Vagina (tissue), 2 donors: ENCODE measurements around the gene CCDC117. TPM values are rescaled to one million over a fixed set of nuclear protein-coding genes. Genes with fewer than 3 reads are reported as not detected.
"Not testable (repeated sequence)": the region's sequence is repeated elsewhere in the genome, so short reads cannot be mapped to it uniquely, and the experiment has no call there.

Source experiments
- DNase-seq, 2 donors: peaks; one replicate each; pipeline ENCODE4 v3.0.0-alpha.2; 2017; ENCODE audit errors: extremely low spot score in 2 of 2
- H3K27ac ChIP-seq: fragments of 200-600 bp; sonication (generic); one replicate; pipeline ENCODE4 v1.5.1; 2019
- H3K27me3 ChIP-seq: fragments of 200-600 bp; sonication (generic); one replicate; pipeline ENCODE4 v1.5.1; 2019
- H3K36me3 ChIP-seq, 2 donors: fragments of 200-600 bp; sonication (generic); one replicate each; pipeline ENCODE4 v1.5.1; 2017 to 2019
- H3K4me1 ChIP-seq: fragments of 200-600 bp; sonication (generic); one replicate; pipeline ENCODE4 v1.5.1; 2019
- H3K4me3 ChIP-seq, 2 donors: fragments of 200-600 bp; sonication (generic); 1 replicate in 1 of 2; 2 replicates in 1 of 2; pipeline ENCODE4 v1.5.1; 2016 to 2019
- H3K9me3 ChIP-seq: fragments of 200-600 bp; sonication (generic); one replicate; pipeline ENCODE4 v1.5.1; 2019
- POLR2A ChIP-seq, 2 donors: fragments of 450-650 bp; IDR thresholded peaks; one replicate each; pipeline ENCODE4 v1.6.1; 2017; ENCODE audit warnings: antibody characterized with exemption in 2 of 2, mild to moderate bottlenecking in 2 of 2, moderate library complexity in 2 of 2
- POLR2AphosphoS5 ChIP-seq, 2 donors: sonication (generic); formaldehyde crosslinking; IDR thresholded peaks; one replicate each; pipeline ENCODE4 v1.9.0; 2017; ENCODE audit warnings: antibody characterized with exemption in 2 of 2, mild to moderate bottlenecking in 2 of 2, low read depth in 1 of 2; ENCODE audit not compliant: insufficient read depth in 1 of 2
- intact Hi-C: fragments of 100-400 bp; cut with DNase I; formaldehyde crosslinking; loops from one replicate; pipeline ENCODE4 v1.15.1; 2023
- total RNA-seq: library from RNA; depleted of rRNA; stranded (reverse); fragments of >200 nt; gene quantifications from one replicate; pipeline ENCODE4 v1.2.3, GENCODE V29; 2016
- TF ChIP-seq, protein P1 (sequence below), 3 experiments: fragments of 450-650 bp in 2 of 3; fragments of 200-600 bp in 1 of 3; sonication (generic) in 1 of 3; IDR thresholded peaks; one replicate each; pipeline ENCODE4 v1.5.1; 2017 to 2019; ENCODE audit warnings: antibody characterized with exemption in 3 of 3, mild to moderate bottlenecking in 2 of 3, moderate library complexity in 2 of 3

CCDC117 gene
- total RNA-seq, 1 donor from 2014 or later: 14.2 TPM

DNA sequence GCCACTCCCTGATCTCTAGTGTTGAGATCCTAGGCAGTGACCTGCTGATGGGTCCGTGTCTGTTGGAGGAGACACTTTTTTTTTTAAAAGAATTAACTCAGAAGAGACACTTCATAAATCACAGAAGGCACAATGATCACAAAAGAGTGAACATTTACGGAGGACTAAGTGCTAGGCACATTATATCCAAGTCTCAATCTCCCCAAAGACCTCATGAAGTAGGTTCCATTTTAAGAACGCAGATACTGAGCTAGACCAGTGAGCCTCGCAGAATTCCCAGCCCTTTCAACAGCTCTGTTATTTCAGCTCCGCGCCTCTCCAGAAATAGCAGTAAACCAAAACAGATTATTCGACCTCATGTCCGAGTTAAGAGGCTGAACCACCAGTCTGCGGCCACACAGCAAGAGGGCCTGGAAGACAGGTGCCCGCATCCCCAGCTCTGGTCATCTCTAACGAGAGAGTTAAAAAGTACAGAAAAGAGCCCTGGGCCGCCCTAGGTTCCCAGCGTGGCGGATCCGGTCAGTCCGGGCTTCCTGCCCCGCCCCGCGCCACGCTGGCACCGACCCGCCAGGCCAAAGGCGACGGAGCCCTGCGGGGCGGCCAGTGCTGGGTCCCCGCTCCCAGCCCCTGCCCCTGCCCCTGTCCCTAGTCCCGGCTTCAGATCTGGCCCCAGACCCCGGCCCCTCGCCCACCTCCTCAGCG, 27.3 kb downstream of the CCDC117 start:
- H3K9me3 ChIP-seq: no peaks in the 10 kb centered on the region
- H3K36me3 ChIP-seq: peaks cover 3 to 33% of the 10 kb centered on the region in 2 donors
- no peak for DNase-seq
- intact Hi-C loops: no loop called here
- H3K4me3 ChIP-seq: peak overlapping the region; percentile 96 to 99
- H3K27ac ChIP-seq: peak overlapping the region; percentile 100
- TF ChIP-seq POLR2A (IDR thresholded peaks at IDR 0.05) (no peak), POLR2AphosphoS5 (IDR thresholded peaks at IDR 0.05; ENCODE audit: insufficient read depth in 1 of 2, low read depth in 1 of 2) (no peak)
- TF ChIP-seq, protein P1, sequence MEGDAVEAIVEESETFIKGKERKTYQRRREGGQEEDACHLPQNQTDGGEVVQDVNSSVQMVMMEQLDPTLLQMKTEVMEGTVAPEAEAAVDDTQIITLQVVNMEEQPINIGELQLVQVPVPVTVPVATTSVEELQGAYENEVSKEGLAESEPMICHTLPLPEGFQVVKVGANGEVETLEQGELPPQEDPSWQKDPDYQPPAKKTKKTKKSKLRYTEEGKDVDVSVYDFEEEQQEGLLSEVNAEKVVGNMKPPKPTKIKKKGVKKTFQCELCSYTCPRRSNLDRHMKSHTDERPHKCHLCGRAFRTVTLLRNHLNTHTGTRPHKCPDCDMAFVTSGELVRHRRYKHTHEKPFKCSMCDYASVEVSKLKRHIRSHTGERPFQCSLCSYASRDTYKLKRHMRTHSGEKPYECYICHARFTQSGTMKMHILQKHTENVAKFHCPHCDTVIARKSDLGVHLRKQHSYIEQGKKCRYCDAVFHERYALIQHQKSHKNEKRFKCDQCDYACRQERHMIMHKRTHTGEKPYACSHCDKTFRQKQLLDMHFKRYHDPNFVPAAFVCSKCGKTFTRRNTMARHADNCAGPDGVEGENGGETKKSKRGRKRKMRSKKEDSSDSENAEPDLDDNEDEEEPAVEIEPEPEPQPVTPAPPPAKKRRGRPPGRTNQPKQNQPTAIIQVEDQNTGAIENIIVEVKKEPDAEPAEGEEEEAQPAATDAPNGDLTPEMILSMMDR (IDR thresholded peaks at IDR 0.05): no peak
- peaks cover 71% of the 10 kb centered on the region for H3K4me1 ChIP-seq
- H3K27me3 ChIP-seq: no peaks in the 10 kb centered on the region

DNA sequence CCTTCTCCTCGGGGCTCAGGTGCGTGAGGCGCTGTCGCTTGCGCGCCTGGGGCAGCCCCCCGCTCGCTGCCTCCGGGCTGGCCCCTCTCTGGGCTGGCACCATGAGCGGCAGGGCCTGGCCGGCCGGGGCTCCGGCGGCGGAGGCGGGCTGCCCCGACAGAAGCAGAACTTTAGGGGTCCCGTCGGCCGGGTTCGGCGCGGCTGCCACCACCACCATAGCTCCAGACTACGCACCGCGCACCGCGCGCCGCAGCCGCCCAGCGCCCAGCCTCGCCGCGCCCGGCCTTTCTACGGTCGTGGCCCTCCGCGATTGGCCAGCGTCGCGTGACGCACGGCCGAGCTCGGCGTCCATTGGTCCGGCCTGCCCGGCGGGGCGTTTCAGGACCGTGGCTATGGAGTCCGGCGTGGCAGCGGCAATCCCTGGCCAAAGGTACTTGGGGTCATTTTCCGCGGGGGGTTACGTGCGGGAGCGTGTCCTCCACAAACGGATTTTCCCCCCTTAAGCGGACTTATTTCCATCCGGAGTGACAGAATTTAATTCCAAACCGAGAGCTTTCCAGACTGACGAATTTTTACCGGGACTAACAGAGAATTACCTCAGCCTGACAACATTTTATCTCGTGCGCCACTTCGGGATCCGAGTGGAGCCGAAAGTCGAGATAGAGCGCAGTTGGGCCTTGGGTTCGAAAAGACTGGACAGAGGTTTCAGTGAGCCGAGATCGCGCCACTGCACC, 28.0 kb downstream of the CCDC117 start, which contains the start of gene XBP1:
Gene XBP1 (minus strand): TSS at position 262 of the 734 bp plus-strand sequence.
- no peaks in the 10 kb centered on the region for H3K9me3 ChIP-seq
- no peaks in the 10 kb centered on the region for H3K27me3 ChIP-seq
- TF ChIP-seq POLR2AphosphoS5 (IDR thresholded peaks at IDR 0.05; ENCODE audit: insufficient read depth in 1 of 2, low read depth in 1 of 2) (peak; percentile 66 to 87), POLR2A (IDR thresholded peaks at IDR 0.05) (peak; percentile 97 to 100)
- TF ChIP-seq, protein P1 (IDR thresholded peaks at IDR 0.05): peak in 1 of 3 experiments; percentile 18
- H3K36me3 ChIP-seq: peaks cover 3 to 26% of the 10 kb centered on the region in 2 donors
- DNase-seq: peak in 1 of 2 donors; percentile 95
- H3K4me1 ChIP-seq: peaks cover 64% of the 10 kb centered on the region
- peak within 1 kb of the TSS; percentile 96 to 99 for H3K4me3 ChIP-seq
- peak within 1 kb of the TSS; percentile 100 for H3K27ac ChIP-seq
- intact Hi-C loops: no loop called here

DNA sequence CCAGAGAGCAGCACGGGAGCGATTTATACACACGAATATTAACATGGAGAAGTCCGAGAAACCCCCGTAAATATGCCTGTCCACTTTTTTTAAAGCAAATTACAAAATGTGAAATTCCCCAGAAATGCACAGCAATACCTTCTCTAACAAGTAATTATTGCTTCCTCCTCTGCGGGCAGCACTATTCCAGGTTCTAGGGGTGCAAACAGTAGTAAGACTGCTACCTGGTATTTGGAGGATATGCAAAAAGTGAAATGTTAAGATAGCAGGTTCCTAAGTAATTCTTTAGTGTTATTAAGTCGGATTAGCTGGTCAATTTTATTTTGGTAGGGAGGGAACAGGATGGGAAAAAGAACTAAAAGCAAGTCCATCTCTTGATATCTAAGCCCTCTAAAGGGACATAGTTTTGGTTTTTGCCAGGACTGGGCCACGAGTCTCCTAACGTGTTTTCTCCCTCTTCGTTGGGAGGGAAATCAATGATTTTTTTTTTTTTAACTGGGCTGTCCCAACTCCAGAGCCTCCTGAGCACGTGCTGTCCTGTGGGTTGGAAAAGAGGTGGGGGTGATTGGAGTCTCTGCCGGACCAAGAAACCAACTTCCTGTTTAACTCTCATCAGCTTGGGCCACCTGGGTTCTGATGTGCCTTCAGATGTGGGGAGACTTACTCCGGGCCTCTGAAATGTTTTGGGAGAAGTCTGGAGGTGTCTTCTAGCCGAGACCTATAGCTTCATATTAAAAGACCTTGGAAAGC, 29.5 kb downstream of the CCDC117 start:
- peaks cover 0 to 10% of the 10 kb centered on the region in 2 donors for H3K36me3 ChIP-seq
- H3K27me3 ChIP-seq: no peaks in the 10 kb centered on the region
- peaks cover 48% of the 10 kb centered on the region for H3K4me1 ChIP-seq
- TF ChIP-seq POLR2A (IDR thresholded peaks at IDR 0.05): no peak
- no peak for TF ChIP-seq POLR2AphosphoS5 (IDR thresholded peaks at IDR 0.05; ENCODE audit: insufficient read depth in 1 of 2, low read depth in 1 of 2)
- TF ChIP-seq, protein P1 (IDR thresholded peaks at IDR 0.05): no peak
- peak overlapping the region; percentile 100 for H3K27ac ChIP-seq
- no peaks in the 10 kb centered on the region for H3K9me3 ChIP-seq
- peak overlapping the region; percentile 96 to 99 for H3K4me3 ChIP-seq
- intact Hi-C loops: no loop called here
- DNase-seq: no peak

DNA sequence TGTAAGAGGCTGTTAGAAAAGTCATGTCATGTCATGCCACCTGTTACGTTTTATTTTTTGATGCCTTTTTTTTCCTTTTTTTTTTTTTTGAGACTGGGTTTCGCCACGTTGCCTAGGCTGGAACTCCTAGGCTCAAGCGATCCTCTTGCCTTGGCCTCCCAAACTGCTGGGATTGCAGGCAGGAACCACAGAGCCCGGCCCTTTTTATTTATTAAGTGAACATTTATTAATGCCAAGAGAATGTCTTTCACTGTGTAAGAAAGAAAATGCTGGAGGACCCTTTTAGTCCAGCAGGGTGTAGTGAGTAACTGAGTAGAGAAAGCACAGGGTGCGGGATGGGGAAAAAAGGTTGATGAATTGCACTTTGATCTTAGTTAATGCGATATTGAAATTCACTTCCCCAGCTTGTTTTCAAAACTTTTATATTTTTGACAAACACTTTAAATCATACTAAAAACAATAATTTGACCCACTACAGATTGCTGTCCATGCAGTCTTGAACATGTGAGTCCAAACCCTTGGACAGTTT, 30.2 kb downstream of the CCDC117 start:
- Histone ChIP-seq H3K9me3 (no peaks in the 10 kb centered on the region), H3K4me3 (peak overlapping the region in 1 of 2 donors; percentile 96), H3K4me1 (peaks cover 42% of the 10 kb centered on the region), H3K27me3 (no peaks in the 10 kb centered on the region), H3K36me3 (peaks cover 0 to 4% of the 10 kb centered on the region in 2 donors), H3K27ac (peak overlapping the region; percentile 100)
- intact Hi-C loops: no loop called here
- no peak for DNase-seq
- TF ChIP-seq, protein P1 (IDR thresholded peaks at IDR 0.05): no peak
- TF ChIP-seq POLR2AphosphoS5 (IDR thresholded peaks at IDR 0.05; ENCODE audit: insufficient read depth in 1 of 2, low read depth in 1 of 2): no peak

DNA sequence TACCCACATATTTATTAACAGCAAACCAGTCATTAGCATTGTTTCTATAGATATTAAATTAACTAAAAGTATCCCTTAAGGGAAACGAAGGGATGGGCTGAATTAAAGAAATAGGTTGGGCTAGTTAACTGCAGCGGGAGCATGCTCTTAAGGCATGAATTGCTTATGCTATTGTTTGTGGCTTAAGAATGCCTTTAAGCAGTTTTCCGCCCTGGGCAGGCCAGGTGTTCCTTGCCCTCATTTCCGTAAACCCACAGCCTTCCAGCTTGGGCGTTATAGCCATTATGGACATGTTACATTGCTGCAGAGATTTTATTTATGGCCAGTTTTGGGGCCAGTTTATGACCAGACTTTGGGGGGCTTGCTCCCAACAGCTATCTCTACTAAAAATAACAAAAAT, 32.9 kb downstream of the CCDC117 start:
- H3K4me3 ChIP-seq, H3K9me3 ChIP-seq, intact Hi-C loops, H3K36me3 ChIP-seq, DNase-seq, H3K27ac ChIP-seq, H3K27me3 ChIP-seq: not testable (repeated sequence)
- H3K4me1 ChIP-seq: peaks cover 24% of the 10 kb centered on the region
